M059J (cell line): ENCODE data around the gene FOXN1. TPM values are rescaled to one million over a fixed set of nuclear protein-coding genes. Genes with fewer than 3 reads are reported as not detected.
"Not testable (repeated sequence)": the region's sequence is repeated elsewhere in the genome, so short reads cannot be mapped to it uniquely, and the experiment has no call there.

Source experiments
- DNase-seq: peaks from one replicate; pipeline ENCODE4 v3.0.0-alpha.2; 2012; ENCODE audit warnings: low read depth
- total RNA-seq: library from RNA; depleted of rRNA; stranded (reverse); fragments of >200 nt; shearing (Covaris generic); gene quantifications from 2 replicates; pipeline ENCODE4 v1.2.3, GENCODE V29; 2014; rRNA removed

The FOXN1 gene
- total RNA-seq, 1 experiment from 2014 or later: not detected

GRCh38 chr17:28574526-28574925 is 68.4 kb downstream of the FOXN1 start:
- DNase-seq: no peak

- no peak for DNase-seq
Observed at GRCh38 chr17:28575126-28575795, 69.1 kb downstream of the FOXN1 start.

- not testable (repeated sequence) for DNase-seq
Observed at GRCh38 chr17:28576016-28576415, 69.9 kb downstream of the FOXN1 start.

GRCh38 chr17:28576758-28577465 is 70.8 kb downstream of the FOXN1 start, which contains the start of gene ALDOC:
TSS of gene ALDOC (minus strand) at chr17:28576895. CDS start at chr17:28575532, 1,363 bp downstream.
- peak; percentile 26 for DNase-seq

- DNase-seq: no peak
Observed at GRCh38 chr17:28577466-28577824, 71.3 kb downstream of the FOXN1 start.

GRCh38 chr17:28578246-28579195 is 72.4 kb downstream of the FOXN1 start:
- no peak for DNase-seq

- DNase-seq: no peak
Observed at GRCh38 chr17:28579526-28579925, 73.4 kb downstream of the FOXN1 start.

GRCh38 chr17:28580959-28581358 is 74.8 kb downstream of the FOXN1 start:
- DNase-seq: no peak

GRCh38 chr17:28582513-28582912 is 76.4 kb downstream of the FOXN1 start:
- no peak for DNase-seq

- no peak for DNase-seq
Observed at GRCh38 chr17:28584434-28584833, 78.3 kb downstream of the FOXN1 start.

GRCh38 chr17:28585851-28586250 is 79.7 kb downstream of the FOXN1 start:
- DNase-seq: no peak

Other genes starting within 250 kb of the FOXN1 start
- gene TMEM97, start 187.1 kb upstream of the FOXN1 start, total RNA-seq: 31.4 and 41.8 TPM in 2 replicates
- 34.7 and 65.9 TPM in 2 replicates for gene IFT20, start 170.9 kb upstream of the FOXN1 start, total RNA-seq
- 30.7 and 39.0 TPM in 2 replicates for gene TNFAIP1, start 170.6 kb upstream of the FOXN1 start, total RNA-seq
- gene POLDIP2, start 148.8 kb upstream of the FOXN1 start, total RNA-seq: 119 and 121 TPM in 2 replicates
- not detected in 2 replicates for gene SEBOX, start 141.1 kb upstream of the FOXN1 start, total RNA-seq
- not detected in 2 replicates for gene VTN, start 136.0 kb upstream of the FOXN1 start, total RNA-seq
- 4.0 and 6.4 TPM in 2 replicates for gene SARM1, start 134.7 kb upstream of the FOXN1 start, total RNA-seq
- 6.4 and 6.8 TPM in 2 replicates for gene SLC46A1, start 100.1 kb upstream of the FOXN1 start, total RNA-seq
- gene SLC13A2, start 32.7 kb upstream of the FOXN1 start, total RNA-seq: not detected in 2 replicates
- 29.8 and 36.9 TPM in 2 replicates for gene UNC119, start 46.3 kb downstream of the FOXN1 start, total RNA-seq
- 112 and 119 TPM in 2 replicates for gene PIGS, start 65.2 kb downstream of the FOXN1 start, total RNA-seq
- gene ALDOC, start 70.5 kb downstream of the FOXN1 start, total RNA-seq: 0.32 TPM in 1 of 2 replicates, not detected in the other
- gene SPAG5, start 92.7 kb downstream of the FOXN1 start, total RNA-seq: 52.9 and 104 TPM in 2 replicates
- gene RSKR, start 107.8 kb downstream of the FOXN1 start, total RNA-seq: 2.2 and 9.7 TPM in 2 replicates
- gene BLTP2, start 138.8 kb downstream of the FOXN1 start, total RNA-seq: 92.0 and 97.6 TPM in 2 replicates
- gene SDF2, start 155.6 kb downstream of the FOXN1 start, total RNA-seq: 74.0 and 81.7 TPM in 2 replicates
- gene SUPT6H, start 155.9 kb downstream of the FOXN1 start, total RNA-seq: 20.8 and 28.1 TPM in 2 replicates
- 0.84 and 1.3 TPM in 2 replicates for gene PROCA1, start 205.5 kb downstream of the FOXN1 start, total RNA-seq
- gene RAB34, start 211.5 kb downstream of the FOXN1 start, total RNA-seq: 27.3 and 32.1 TPM in 2 replicates
- gene RPL23A, start 213.6 kb downstream of the FOXN1 start, total RNA-seq: 444 and 507 TPM in 2 replicates
- 9.4 and 11.2 TPM in 2 replicates for gene TLCD1, start 219.9 kb downstream of the FOXN1 start, total RNA-seq
- 2.4 and 2.6 TPM in 2 replicates for gene NEK8, start 222.4 kb downstream of the FOXN1 start, total RNA-seq
- 44.9 and 48.0 TPM in 2 replicates for gene TRAF4, start 237.7 kb downstream of the FOXN1 start, total RNA-seq